Nephron (organoid): ENCODE data around the gene CD300E.

ENCODE experiments used
- H3K27ac Mint-ChIP-seq, 3 experiments: 2 replicates each; pipeline ENCODE4 v1.8.0; 2020; ENCODE audit warnings: mixed read lengths in 3 of 3, mild to moderate bottlenecking in 2 of 3, moderate library complexity in 1 of 3
- H3K27me3 Mint-ChIP-seq: 2 replicates; pipeline ENCODE4 v1.8.0; 2021; ENCODE audit warnings: low read depth, mild to moderate bottlenecking, moderate library complexity, mixed read lengths
- H3K36me3 Mint-ChIP-seq: 2 replicates; pipeline ENCODE4 v1.8.0; 2020; ENCODE audit warnings: low read depth, mixed read lengths
- H3K4me1 Mint-ChIP-seq: 2 replicates; pipeline ENCODE4 v1.8.0; 2020; ENCODE audit warnings: mixed read lengths
- H3K4me3 Mint-ChIP-seq, 3 experiments: 2 replicates each; pipeline ENCODE4 v1.8.0; 2020; ENCODE audit warnings: mild to moderate bottlenecking in 3 of 3, mixed read lengths in 3 of 3, moderate library complexity in 2 of 3
- H3K9me3 Mint-ChIP-seq: 2 replicates; pipeline ENCODE4 v1.8.0; 2020; ENCODE audit warnings: mixed read lengths
- TF ChIP-seq, protein P1 (sequence below), 3 experiments: fragments of 200-600 bp; sonication (generic); IDR thresholded peaks; one replicate each; pipeline ENCODE4 v1.5.0; 2021; ENCODE audit warnings: antibody characterized with exemption in 3 of 3; ENCODE audit not compliant: unreplicated experiment in 3 of 3

The CD300E gene

DNA sequence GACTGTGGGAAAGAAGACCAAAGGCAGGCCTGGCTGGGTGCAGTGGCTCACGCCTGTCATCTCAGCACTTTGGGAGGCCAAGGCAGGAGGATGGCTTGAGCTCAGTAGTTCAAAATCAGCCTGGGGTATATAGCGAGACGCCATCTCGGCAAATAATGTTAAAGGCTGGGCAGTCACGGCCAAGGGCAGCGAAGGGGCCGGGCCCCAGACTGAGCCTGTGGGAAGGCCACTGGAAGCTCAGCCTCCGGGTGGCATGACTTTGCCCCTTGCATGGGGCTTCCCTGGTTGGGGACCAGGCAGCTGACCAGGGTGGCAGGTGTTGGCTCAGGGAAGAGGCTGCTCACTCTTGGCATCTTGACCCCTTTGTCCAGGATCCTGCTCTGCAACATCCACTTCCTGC is 17.5 kb downstream of the CD300E start:
- H3K9me3 Mint-ChIP-seq: peaks cover 3% of the 10 kb centered on the region
- no peak overlapping the region for H3K4me3 Mint-ChIP-seq
- H3K27me3 Mint-ChIP-seq: peaks cover 30% of the 10 kb centered on the region
- no peaks in the 10 kb centered on the region for H3K4me1 Mint-ChIP-seq
- H3K36me3 Mint-ChIP-seq: no peaks in the 10 kb centered on the region
- TF ChIP-seq, protein P1, sequence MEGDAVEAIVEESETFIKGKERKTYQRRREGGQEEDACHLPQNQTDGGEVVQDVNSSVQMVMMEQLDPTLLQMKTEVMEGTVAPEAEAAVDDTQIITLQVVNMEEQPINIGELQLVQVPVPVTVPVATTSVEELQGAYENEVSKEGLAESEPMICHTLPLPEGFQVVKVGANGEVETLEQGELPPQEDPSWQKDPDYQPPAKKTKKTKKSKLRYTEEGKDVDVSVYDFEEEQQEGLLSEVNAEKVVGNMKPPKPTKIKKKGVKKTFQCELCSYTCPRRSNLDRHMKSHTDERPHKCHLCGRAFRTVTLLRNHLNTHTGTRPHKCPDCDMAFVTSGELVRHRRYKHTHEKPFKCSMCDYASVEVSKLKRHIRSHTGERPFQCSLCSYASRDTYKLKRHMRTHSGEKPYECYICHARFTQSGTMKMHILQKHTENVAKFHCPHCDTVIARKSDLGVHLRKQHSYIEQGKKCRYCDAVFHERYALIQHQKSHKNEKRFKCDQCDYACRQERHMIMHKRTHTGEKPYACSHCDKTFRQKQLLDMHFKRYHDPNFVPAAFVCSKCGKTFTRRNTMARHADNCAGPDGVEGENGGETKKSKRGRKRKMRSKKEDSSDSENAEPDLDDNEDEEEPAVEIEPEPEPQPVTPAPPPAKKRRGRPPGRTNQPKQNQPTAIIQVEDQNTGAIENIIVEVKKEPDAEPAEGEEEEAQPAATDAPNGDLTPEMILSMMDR (IDR thresholded peaks at IDR 0.05; ENCODE audit: unreplicated experiment in 3 of 3): no peak
- H3K27ac Mint-ChIP-seq: no peak overlapping the region

DNA sequence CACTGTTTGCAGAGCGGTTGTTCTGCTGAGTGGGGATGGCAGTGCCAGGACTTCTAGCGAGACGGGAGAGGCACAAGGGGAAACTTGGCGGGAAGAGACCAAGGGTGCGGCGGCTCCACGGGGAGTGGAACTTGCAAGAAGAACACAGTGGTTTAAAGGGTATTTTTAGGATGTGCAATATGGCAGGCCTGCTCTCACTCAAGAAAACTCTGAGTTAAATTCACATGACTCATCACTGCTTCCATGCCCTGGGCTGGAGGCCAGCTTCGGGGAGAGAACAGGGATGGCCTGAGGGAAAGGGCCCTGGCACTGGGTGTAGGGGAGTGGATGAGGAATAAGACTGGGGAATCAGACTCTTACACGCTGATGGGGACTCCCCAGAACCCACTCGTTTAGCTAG is 18.2 kb downstream of the CD300E start:
- no peaks in the 10 kb centered on the region for H3K4me1 Mint-ChIP-seq
- H3K9me3 Mint-ChIP-seq: peaks cover 3% of the 10 kb centered on the region
- H3K27me3 Mint-ChIP-seq: peaks cover 37% of the 10 kb centered on the region
- H3K36me3 Mint-ChIP-seq: no peaks in the 10 kb centered on the region
- TF ChIP-seq, protein P1 (IDR thresholded peaks at IDR 0.05; ENCODE audit: unreplicated experiment in 3 of 3): no peak
- H3K4me3 Mint-ChIP-seq: no peak overlapping the region
- H3K27ac Mint-ChIP-seq: no peak overlapping the region

DNA sequence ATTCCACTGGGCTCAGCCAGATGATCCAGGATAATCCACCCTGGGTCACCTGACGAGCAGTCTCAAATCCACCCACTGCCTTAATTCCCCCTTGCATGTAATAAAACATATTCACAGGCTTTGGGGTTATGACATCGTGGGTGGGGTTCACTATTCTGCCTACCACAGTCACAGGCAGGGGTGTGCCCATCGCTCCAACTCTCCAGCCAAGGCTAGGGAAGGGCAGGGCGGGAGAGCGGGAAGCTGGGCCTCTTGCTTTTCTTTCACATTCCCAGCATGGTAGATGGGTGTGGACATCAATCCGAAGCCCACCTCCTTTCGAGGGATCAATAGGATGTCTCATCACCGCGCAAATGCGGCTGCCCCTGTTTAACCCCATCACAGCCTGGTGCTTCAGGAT is 18.8 kb downstream of the CD300E start:
- Mint-ChIP-seq H3K9me3 (peaks cover 3% of the 10 kb centered on the region), H3K4me3 (no peak overlapping the region), H3K4me1 (no peaks in the 10 kb centered on the region), H3K36me3 (no peaks in the 10 kb centered on the region), H3K27ac (no peak overlapping the region), H3K27me3 (peaks cover 43% of the 10 kb centered on the region)
- TF ChIP-seq, protein P1 (IDR thresholded peaks at IDR 0.05; ENCODE audit: unreplicated experiment in 3 of 3): no peak

DNA sequence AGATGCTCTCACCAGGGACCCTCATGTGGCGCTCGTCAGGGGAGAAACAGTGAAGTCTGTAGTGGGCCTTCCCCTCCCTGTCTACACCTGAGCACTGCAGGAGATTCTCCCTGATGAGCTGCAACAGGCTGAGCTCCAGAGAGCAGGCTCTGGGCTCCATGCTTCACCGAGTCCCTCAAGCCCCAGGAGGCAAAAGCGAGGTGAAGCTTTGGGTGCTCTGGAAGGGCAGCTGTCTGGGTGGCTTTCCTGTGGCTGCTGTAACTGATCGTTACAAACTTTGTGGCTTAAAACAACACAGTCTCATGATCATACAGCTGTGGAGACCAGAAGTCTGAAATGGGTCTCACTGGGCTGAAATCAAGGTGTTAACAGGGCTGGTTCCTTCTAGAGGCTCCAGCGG is 19.3 kb downstream of the CD300E start:
- Mint-ChIP-seq H3K36me3 (no peaks in the 10 kb centered on the region), H3K4me1 (no peaks in the 10 kb centered on the region), H3K9me3 (peaks cover 3% of the 10 kb centered on the region), H3K27ac (no peak overlapping the region), H3K27me3 (peaks cover 49% of the 10 kb centered on the region), H3K4me3 (no peak overlapping the region)
- TF ChIP-seq, protein P1 (IDR thresholded peaks at IDR 0.05; ENCODE audit: unreplicated experiment in 3 of 3): no peak

DNA sequence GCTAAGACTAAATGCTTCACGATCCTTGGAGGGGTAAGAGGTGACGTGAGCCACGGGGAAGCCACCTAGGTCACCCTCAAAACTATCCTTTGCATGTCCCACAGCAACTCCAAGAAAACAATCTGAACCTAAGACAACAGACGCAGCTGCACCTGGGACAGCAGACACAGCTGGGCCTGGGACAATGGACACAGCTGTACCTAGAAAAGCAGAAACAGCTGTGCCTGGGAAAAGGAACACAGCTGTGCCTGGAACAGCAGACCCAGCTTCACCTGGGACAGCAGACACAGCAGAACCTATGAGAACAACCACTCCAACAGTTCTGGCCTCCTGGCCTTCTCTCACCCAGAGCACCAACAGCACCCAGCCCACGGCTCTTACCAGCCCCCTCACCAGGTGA is 19.8 kb downstream of the CD300E start:
- TF ChIP-seq, protein P1 (IDR thresholded peaks at IDR 0.05; ENCODE audit: unreplicated experiment in 3 of 3): no peak
- Mint-ChIP-seq H3K9me3 (peaks cover 3% of the 10 kb centered on the region), H3K4me3 (no peak overlapping the region), H3K36me3 (no peaks in the 10 kb centered on the region), H3K4me1 (no peaks in the 10 kb centered on the region), H3K27me3 (peaks cover 49% of the 10 kb centered on the region), H3K27ac (no peak overlapping the region)

DNA sequence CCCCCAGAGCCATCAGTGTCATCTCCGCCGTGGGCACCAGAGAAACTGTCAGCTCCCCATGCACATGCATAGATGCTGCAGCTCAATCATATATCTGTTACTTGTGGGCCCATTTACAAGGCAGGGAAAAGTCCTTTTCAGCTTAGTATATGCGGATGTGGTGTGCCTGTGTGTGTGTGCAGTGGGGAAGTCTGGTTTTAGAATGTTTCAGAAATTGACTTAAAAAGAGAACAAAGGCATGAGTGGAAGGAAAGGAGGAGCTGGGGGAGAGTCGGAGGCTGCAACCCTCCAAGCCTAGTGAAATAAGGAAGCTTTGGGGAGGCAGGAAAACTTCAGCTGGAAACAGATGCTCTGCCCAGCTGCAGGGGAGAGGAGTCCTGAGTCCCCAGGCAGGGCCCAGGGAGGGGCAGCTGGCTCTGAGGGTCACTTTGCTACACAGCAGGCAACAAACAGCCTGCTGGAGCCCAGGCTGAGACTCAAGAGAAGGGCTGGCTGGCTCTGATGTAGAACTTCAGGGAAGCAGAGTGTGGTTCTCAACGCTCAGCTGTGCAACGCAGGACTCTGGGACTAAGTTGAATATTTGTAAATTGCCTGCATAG is 20.4 kb downstream of the CD300E start:
- H3K9me3 Mint-ChIP-seq: peaks cover 3% of the 10 kb centered on the region
- H3K4me3 Mint-ChIP-seq: no peak overlapping the region
- no peaks in the 10 kb centered on the region for H3K4me1 Mint-ChIP-seq
- peaks cover 53% of the 10 kb centered on the region for H3K27me3 Mint-ChIP-seq
- TF ChIP-seq, protein P1 (IDR thresholded peaks at IDR 0.05; ENCODE audit: unreplicated experiment in 3 of 3): no peak
- no peaks in the 10 kb centered on the region for H3K36me3 Mint-ChIP-seq
- H3K27ac Mint-ChIP-seq: no peak overlapping the region
